Liver (tissue), 9 donors: ENCODE measurements around the gene ME1. TPM values are rescaled to one million over a fixed set of nuclear protein-coding genes. Genes with fewer than 3 reads are reported as not detected.

Experiments used
- DNase-seq: peaks from one replicate; pipeline ENCODE4 v3.0.0-alpha.2; 2017; ENCODE audit warnings: low spot score
- H3K27ac ChIP-seq, 2 donors: one replicate each; pipeline ENCODE4 v1.7.0; 2013; ENCODE audit warnings: inconsistent platforms in 2 of 2, low read length in 2 of 2, control low read depth in 1 of 2, low read depth in 1 of 2, mild to moderate bottlenecking in 1 of 2
- H3K27me3 ChIP-seq, 4 donors: one replicate each; pipeline versions ENCODE4 v1.6.1 to v1.7.0; 2013; ENCODE audit warnings: low read length in 3 of 4, inconsistent platforms in 1 of 4, mild to moderate bottlenecking in 1 of 4, moderate library complexity in 1 of 4; ENCODE audit not compliant: control insufficient read depth in 4 of 4, insufficient read depth in 4 of 4
- H3K36me3 ChIP-seq, 4 donors: one replicate each; pipeline versions ENCODE4 v1.6.1 to v1.7.0; 2013; ENCODE audit warnings: low read length in 3 of 4, mild to moderate bottlenecking in 3 of 4, low read depth in 1 of 4, moderate library complexity in 1 of 4; ENCODE audit not compliant: control insufficient read depth in 4 of 4, insufficient read depth in 3 of 4
- H3K4me1 ChIP-seq, 4 donors: one replicate each; pipeline versions ENCODE4 v1.6.1 to v1.7.0; 2013; ENCODE audit warnings: low read length in 3 of 4, mild to moderate bottlenecking in 3 of 4, moderate library complexity in 1 of 4; ENCODE audit not compliant: control insufficient read depth in 4 of 4, insufficient read depth in 4 of 4
- H3K4me3 ChIP-seq, 3 donors: one replicate each; pipeline versions ENCODE4 v1.6.1 to v1.7.0; 2013; ENCODE audit warnings: low read length in 3 of 3, control low read depth in 1 of 3, low read depth in 1 of 3, mild to moderate bottlenecking in 1 of 3
- H3K9ac ChIP-seq, 2 donors: one replicate each; pipeline ENCODE4 v1.7.0; 2013; ENCODE audit warnings: low read length in 2 of 2, mild to moderate bottlenecking in 2 of 2, moderate library complexity in 2 of 2, control low read depth in 1 of 2, low read depth in 1 of 2
- H3K9me3 ChIP-seq, 4 donors: one replicate each; pipeline versions ENCODE4 v1.6.1 to v1.7.0; 2013; ENCODE audit warnings: low read length in 3 of 4; ENCODE audit not compliant: control insufficient read depth in 4 of 4
- EGR1 ChIP-seq, 2 donors: IDR thresholded peaks; 2 replicates each; pipeline ENCODE4 v1.6.1; 2016 to 2018; ENCODE audit warnings: antibody characterized with exemption in 2 of 2, low read depth in 2 of 2
- FOXA1 ChIP-seq: IDR thresholded peaks from 2 replicates; pipeline ENCODE4 v1.6.1; 2016; ENCODE audit warnings: antibody characterized with exemption
- FOXA2 ChIP-seq: IDR thresholded peaks from 2 replicates; pipeline ENCODE4 v1.6.1; 2016; ENCODE audit warnings: antibody characterized with exemption
- GABPA ChIP-seq, 2 donors: IDR thresholded peaks in 1 of 2; conservative IDR thresholded peaks in 1 of 2; 2 replicates each; pipeline ENCODE4 v1.6.1; 2016; ENCODE audit warnings: antibody characterized with exemption in 2 of 2, mild to moderate bottlenecking in 1 of 2, moderate library complexity in 1 of 2
- HNF4A ChIP-seq, 2 donors: conservative IDR thresholded peaks; 2 replicates each; pipeline ENCODE4 v1.6.1; 2016; ENCODE audit warnings: antibody characterized with exemption in 2 of 2, mild to moderate bottlenecking in 2 of 2
- JUND ChIP-seq, 2 donors: IDR thresholded peaks; 2 replicates each; pipeline ENCODE4 v1.6.1; 2016; ENCODE audit warnings: antibody characterized with exemption in 2 of 2
- NR2F2 ChIP-seq: IDR thresholded peaks from 2 replicates; pipeline ENCODE4 v1.6.1; 2016; ENCODE audit warnings: antibody characterized with exemption
- RAD21 ChIP-seq, 2 donors: IDR thresholded peaks; 2 replicates each; pipeline ENCODE4 v1.6.1; 2016; ENCODE audit warnings: antibody characterized with exemption in 2 of 2, mild to moderate bottlenecking in 2 of 2
- RXRA ChIP-seq, 2 donors: IDR thresholded peaks; 2 replicates each; pipeline ENCODE4 v1.6.1; 2017 to 2018; ENCODE audit warnings: antibody characterized with exemption in 2 of 2, mild to moderate bottlenecking in 1 of 2
- SP1 ChIP-seq: IDR thresholded peaks from 2 replicates; pipeline ENCODE4 v1.6.1; 2018; ENCODE audit warnings: antibody characterized with exemption, mild to moderate bottlenecking
- TAF1 ChIP-seq: conservative IDR thresholded peaks from 2 replicates; pipeline ENCODE4 v1.6.1; 2016; ENCODE audit warnings: antibody characterized with exemption, mild to moderate bottlenecking
- YY1 ChIP-seq: IDR thresholded peaks from 2 replicates; pipeline ENCODE4 v1.6.1; 2016; ENCODE audit warnings: antibody characterized with exemption, mild to moderate bottlenecking
- WGBS: extraction: QIAGEN DNeasy Blood & Tissue Kit; methylation state at CpG from one replicate; pipeline ENCODE4 v1.1.7; 2013; 5-methylcytosine and 5-hydroxymethylcytosine counted together
- polyA plus RNA-seq, 2 donors: library from polyadenylated mRNA; stranded (reverse) in 1 of 2; unstranded in 1 of 2; fragments of 200-250 nt in 1 of 2; fragments of >200 nt in 1 of 2; fragmentation: Nextera tagmentation in 1 of 2; extraction: Ambion mirVana in 1 of 2; gene quantifications; one replicate each; pipeline versions ENCODE4 v1.2.1 to v1.2.3, GENCODE V29; 2013 to 2015
- total RNA-seq, 2 donors: library from RNA; depleted of rRNA; stranded (reverse); fragments of >200 nt; gene quantifications; one replicate each; pipeline ENCODE4 v1.2.3, GENCODE V29; 2014
- TF ChIP-seq, protein P1 (sequence below): fragments of 150-350 bp; IDR thresholded peaks from 2 replicates; pipeline ENCODE4 v1.5.1; 2017; ENCODE audit warnings: improper control_type of control experiment, low read depth, low read length; ENCODE audit not compliant: missing input control
- TF ChIP-seq, protein P2 (sequence below): IDR thresholded peaks from 2 replicates; pipeline ENCODE4 v1.6.1; 2016; ENCODE audit warnings: antibody characterized with exemption, mild to moderate bottlenecking
- TF ChIP-seq, protein P3 (sequence below): IDR thresholded peaks from 2 replicates; pipeline ENCODE4 v1.6.1; 2016; ENCODE audit warnings: antibody characterized with exemption
- TF ChIP-seq, protein P4 (sequence below): IDR thresholded peaks from 2 replicates; pipeline ENCODE4 v1.6.1; 2016; ENCODE audit warnings: antibody characterized with exemption
- TF ChIP-seq, protein P5 (sequence below): IDR thresholded peaks from 2 replicates; pipeline ENCODE4 v1.6.1; 2016; ENCODE audit warnings: antibody characterized with exemption
- donor health status: healthy.
- donor health status: healthy.
- donor health status: healthy.
- donor health status: healthy.
- donor health status: healthy.

The ME1 gene
- total and polyA plus RNA-seq, 4 donors = 4.3 to 7.8 (median 5.5) TPM

DNA sequence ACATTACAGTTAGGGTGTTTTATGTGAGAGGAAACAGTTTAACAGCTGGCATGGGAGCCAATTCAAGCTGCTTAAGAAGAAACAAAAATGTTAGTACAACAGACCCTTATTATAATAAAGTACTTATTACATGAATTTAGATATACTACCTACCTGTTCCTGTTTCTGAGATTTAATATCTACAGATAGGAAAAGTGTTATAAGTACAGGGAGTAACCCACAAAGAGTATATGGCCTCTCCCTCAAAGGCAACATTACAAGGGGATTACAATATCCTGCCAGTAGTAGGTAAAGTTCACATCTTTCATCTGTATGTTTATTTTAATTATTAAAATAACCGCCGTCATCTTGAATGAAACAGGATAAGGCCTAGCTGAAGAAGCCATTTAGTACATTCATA is 1.8 kb upstream of the ME1 start:
- Histone ChIP-seq H3K9me3 (no peaks in the 10 kb centered on the region), H3K9ac (no peak overlapping the region), H3K27ac (no peak overlapping the region), H3K4me1 (peaks cover 2 to 29% (median 7%) of the 10 kb centered on the region in 4 donors), H3K27me3 (no peaks in the 10 kb centered on the region), H3K36me3 (no peaks in the 10 kb centered on the region), H3K4me3 (no peak overlapping the region)
- TF ChIP-seq FOXA1 (no peak), SP1 (no peak), NR2F2 (no peak), JUND (IDR thresholded peaks at IDR 0.05) (no peak), YY1 (no peak), FOXA2 (no peak), HNF4A (conservative IDR thresholded peaks at IDR 0.05) (no peak), RAD21 (IDR thresholded peaks at IDR 0.05) (no peak), RXRA (IDR thresholded peaks at IDR 0.05) (no peak), TAF1 (no peak), EGR1 (IDR thresholded peaks at IDR 0.05; ENCODE audit: low read depth in 2 of 2) (no peak), GABPA (IDR thresholded peaks at IDR 0.05 in 1 of 2, conservative IDR thresholded peaks at IDR 0.05 in 1 of 2) (no peak)
- TF ChIP-seq, protein P1, sequence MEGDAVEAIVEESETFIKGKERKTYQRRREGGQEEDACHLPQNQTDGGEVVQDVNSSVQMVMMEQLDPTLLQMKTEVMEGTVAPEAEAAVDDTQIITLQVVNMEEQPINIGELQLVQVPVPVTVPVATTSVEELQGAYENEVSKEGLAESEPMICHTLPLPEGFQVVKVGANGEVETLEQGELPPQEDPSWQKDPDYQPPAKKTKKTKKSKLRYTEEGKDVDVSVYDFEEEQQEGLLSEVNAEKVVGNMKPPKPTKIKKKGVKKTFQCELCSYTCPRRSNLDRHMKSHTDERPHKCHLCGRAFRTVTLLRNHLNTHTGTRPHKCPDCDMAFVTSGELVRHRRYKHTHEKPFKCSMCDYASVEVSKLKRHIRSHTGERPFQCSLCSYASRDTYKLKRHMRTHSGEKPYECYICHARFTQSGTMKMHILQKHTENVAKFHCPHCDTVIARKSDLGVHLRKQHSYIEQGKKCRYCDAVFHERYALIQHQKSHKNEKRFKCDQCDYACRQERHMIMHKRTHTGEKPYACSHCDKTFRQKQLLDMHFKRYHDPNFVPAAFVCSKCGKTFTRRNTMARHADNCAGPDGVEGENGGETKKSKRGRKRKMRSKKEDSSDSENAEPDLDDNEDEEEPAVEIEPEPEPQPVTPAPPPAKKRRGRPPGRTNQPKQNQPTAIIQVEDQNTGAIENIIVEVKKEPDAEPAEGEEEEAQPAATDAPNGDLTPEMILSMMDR = no peak
- TF ChIP-seq, protein P2, sequence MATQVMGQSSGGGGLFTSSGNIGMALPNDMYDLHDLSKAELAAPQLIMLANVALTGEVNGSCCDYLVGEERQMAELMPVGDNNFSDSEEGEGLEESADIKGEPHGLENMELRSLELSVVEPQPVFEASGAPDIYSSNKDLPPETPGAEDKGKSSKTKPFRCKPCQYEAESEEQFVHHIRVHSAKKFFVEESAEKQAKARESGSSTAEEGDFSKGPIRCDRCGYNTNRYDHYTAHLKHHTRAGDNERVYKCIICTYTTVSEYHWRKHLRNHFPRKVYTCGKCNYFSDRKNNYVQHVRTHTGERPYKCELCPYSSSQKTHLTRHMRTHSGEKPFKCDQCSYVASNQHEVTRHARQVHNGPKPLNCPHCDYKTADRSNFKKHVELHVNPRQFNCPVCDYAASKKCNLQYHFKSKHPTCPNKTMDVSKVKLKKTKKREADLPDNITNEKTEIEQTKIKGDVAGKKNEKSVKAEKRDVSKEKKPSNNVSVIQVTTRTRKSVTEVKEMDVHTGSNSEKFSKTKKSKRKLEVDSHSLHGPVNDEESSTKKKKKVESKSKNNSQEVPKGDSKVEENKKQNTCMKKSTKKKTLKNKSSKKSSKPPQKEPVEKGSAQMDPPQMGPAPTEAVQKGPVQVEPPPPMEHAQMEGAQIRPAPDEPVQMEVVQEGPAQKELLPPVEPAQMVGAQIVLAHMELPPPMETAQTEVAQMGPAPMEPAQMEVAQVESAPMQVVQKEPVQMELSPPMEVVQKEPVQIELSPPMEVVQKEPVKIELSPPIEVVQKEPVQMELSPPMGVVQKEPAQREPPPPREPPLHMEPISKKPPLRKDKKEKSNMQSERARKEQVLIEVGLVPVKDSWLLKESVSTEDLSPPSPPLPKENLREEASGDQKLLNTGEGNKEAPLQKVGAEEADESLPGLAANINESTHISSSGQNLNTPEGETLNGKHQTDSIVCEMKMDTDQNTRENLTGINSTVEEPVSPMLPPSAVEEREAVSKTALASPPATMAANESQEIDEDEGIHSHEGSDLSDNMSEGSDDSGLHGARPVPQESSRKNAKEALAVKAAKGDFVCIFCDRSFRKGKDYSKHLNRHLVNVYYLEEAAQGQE = no peak
- TF ChIP-seq, protein P3, sequence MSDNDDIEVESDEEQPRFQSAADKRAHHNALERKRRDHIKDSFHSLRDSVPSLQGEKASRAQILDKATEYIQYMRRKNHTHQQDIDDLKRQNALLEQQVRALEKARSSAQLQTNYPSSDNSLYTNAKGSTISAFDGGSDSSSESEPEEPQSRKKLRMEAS = no peak
- TF ChIP-seq, protein P4, sequence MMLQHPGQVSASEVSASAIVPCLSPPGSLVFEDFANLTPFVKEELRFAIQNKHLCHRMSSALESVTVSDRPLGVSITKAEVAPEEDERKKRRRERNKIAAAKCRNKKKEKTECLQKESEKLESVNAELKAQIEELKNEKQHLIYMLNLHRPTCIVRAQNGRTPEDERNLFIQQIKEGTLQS = no peak
- TF ChIP-seq, protein P5, sequence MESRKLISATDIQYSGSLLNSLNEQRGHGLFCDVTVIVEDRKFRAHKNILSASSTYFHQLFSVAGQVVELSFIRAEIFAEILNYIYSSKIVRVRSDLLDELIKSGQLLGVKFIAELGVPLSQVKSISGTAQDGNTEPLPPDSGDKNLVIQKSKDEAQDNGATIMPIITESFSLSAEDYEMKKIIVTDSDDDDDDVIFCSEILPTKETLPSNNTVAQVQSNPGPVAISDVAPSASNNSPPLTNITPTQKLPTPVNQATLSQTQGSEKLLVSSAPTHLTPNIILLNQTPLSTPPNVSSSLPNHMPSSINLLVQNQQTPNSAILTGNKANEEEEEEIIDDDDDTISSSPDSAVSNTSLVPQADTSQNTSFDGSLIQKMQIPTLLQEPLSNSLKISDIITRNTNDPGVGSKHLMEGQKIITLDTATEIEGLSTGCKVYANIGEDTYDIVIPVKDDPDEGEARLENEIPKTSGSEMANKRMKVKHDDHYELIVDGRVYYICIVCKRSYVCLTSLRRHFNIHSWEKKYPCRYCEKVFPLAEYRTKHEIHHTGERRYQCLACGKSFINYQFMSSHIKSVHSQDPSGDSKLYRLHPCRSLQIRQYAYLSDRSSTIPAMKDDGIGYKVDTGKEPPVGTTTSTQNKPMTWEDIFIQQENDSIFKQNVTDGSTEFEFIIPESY = no peak
- DNase-seq = no peak
- WGBS = 90% methylated on average over 2 of the region's 2 CpGs
